GM21825 (cell line): Measurements from ENCODE around the gene RBM45.

Experiments
- ATAC-seq: cut with Tn5 transposase; IDR thresholded peaks from one replicate; pipeline ENCODE4 v1.9.1; 2021; ENCODE audit warnings: mild to moderate bottlenecking, moderate library complexity; ENCODE audit not compliant: unreplicated experiment

The RBM45 gene

DNA sequence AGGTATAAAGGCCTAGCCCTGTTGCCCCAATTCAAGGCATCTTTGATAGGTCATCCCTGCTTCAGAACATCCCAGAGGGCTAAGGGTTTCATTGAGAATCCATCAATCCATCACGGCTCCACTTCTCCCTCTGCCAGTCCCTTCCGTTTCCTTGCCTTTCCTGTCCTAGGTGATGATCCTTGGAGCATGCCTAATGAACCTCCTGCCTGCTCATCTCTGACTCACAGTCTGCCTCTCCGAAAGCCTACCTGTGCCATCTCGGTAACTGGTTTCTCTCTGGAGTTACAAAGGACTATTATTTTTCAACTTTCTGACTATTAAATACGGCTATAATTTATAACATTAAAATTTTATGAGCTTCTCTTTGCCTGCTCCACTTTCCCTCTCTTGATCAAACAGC lies 45.3 kb downstream of the RBM45 start:
- no peak for ATAC-seq

DNA sequence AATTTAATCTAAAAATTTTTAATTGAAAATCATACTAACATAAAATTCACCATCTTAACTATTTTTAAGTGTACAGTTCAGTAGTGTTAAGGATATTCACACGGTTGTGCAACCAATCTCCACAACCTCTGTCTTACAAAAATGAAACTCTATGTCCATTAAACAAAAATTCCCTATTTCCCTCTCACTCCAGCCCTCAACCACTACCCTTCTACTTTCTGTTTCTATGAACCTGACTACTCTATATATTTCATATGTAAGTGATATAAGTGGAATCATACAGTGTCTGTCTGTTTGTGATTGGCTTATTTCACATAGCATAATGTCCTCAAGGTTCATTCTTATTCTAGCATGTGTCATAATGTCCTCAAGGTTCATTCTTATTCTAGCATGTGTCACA lies 47.7 kb downstream of the RBM45 start:
- no peak for ATAC-seq

DNA sequence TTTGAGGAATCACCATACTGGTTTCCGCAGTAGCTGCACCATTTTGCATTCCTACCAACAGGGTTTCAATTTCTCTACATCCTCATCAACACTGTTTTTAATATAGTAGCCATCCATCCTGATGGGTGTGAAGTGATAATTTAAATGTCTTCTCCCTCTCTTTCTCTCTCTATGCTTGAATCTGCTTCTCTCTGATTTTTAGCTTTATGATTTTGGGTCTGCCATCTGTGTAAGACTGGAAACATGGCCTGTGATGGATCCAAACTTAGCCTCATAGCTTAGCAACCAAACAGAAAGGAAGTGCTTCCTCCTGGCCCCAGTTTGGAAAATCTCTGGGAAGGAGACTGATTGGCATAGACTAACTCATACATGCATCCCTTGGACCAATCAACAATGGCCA lies 48.4 kb downstream of the RBM45 start:
- no peak for ATAC-seq

- no peak for ATAC-seq
Measured at GRCh38 chr2:178163395-178163794, 51.2 kb downstream of the RBM45 start.

- no peak for ATAC-seq
Measured at GRCh38 chr2:178163911-178164310, 51.7 kb downstream of the RBM45 start.

DNA sequence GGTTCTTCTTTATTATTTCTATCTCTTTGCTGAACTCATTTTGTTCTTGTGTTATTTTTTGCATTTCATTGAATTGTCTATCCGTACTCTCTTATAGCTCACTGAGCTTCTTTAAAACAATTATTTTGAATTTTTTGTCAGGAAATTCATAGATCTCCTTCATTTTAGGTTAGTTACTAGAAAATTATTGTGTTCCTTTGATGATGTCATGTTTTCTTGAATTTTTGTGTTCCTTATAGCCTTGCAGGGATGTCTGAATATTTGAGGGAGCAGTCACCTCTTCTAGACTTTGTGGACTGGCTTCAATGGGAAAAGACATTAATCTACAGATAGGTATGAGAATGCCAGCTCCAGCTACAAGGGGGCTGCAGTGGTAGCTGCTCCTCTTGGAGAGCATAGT lies 61.4 kb downstream of the RBM45 start:
- ATAC-seq = no peak

GRCh38 chr2:178177066-178177679 lies 64.9 kb downstream of the RBM45 start:
- no peak for ATAC-seq
